ENCODE data around the gene PNPLA2.

PNPLA2 gene

GRCh38 chr11:818396-819128 is at the start of gene PNPLA2:
PNPLA2 (plus strand) TSS chr11:818914; CDS start chr11:819719, 805 bp downstream.
- no peak for DNase-seq

GRCh38 chr11:769887-770641 is 48.6 kb upstream of the PNPLA2 start:
- no peak for DNase-seq

GRCh38 chr11:770642-771616 is 47.8 kb upstream of the PNPLA2 start:
- DNase-seq: no peak

- DNase-seq: no peak
Observed at GRCh38 chr11:771617-772204, 47.0 kb upstream of the PNPLA2 start.

- DNase-seq: no peak
Observed at GRCh38 chr11:772429-773390, 46.0 kb upstream of the PNPLA2 start.

- no peak for DNase-seq
Observed at GRCh38 chr11:773425-773824, 45.3 kb upstream of the PNPLA2 start.

GRCh38 chr11:773830-774229 is 44.9 kb upstream of the PNPLA2 start:
- DNase-seq: no peak

- DNase-seq: no peak
Observed at GRCh38 chr11:774873-775592, 43.7 kb upstream of the PNPLA2 start.

GRCh38 chr11:776263-776560 is 42.5 kb upstream of the PNPLA2 start:
- DNase-seq: no peak

GRCh38 chr11:776561-777287 is 42.0 kb upstream of the PNPLA2 start:
- DNase-seq: no peak

- peak; percentile 75 for DNase-seq
Observed at GRCh38 chr11:777288-778255, 41.1 kb upstream of the PNPLA2 start, which contains the start of gene GATD1. GATD1 (minus strand) TSS chr11:777487; CDS start chr11:777462, 25 bp downstream.

- DNase-seq: no peak
Observed at GRCh38 chr11:778976-779954, 39.4 kb upstream of the PNPLA2 start.

GRCh38 chr11:779955-780532 is 38.7 kb upstream of the PNPLA2 start:
- DNase-seq: no peak

GRCh38 chr11:782264-783174 is 36.2 kb upstream of the PNPLA2 start:
- no peak for DNase-seq

GRCh38 chr11:783581-784015 is 35.1 kb upstream of the PNPLA2 start:
- DNase-seq: peak; percentile 90

Measured in NCI-H2029 (cell line).